H1 (cell line): ENCODE data around the gene FMO5. TPM values are rescaled to one million over a fixed set of nuclear protein-coding genes. Genes with fewer than 3 reads are reported as not detected.

Source experiments
- CTCF ChIA-PET: fragments of 300-600 bp; sonication (Branson Sonifier 250); formaldehyde crosslinking; loops from one replicate; lab custom pipeline; 2021; ENCODE audit not compliant: partially characterized antibody; lab: Charles Lee
- POLR2A ChIA-PET: fragments of 300-600 bp; sonication (Branson Sonifier 250); formaldehyde crosslinking; loops from one replicate; lab custom pipeline; 2021; ENCODE audit warnings: inconsistent platforms; ENCODE audit not compliant: partially characterized antibody; lab: Charles Lee
- DNase-seq, 2 experiments: peaks; one replicate each; pipeline versions ENCODE4 v3.0.0 to v3.0.0-alpha.2; 2010 to 2022; ENCODE audit warnings: low spot score in 2 of 2, low read depth in 1 of 2, mixed read lengths in 1 of 2
- FAIRE-seq: peaks from 2 replicates; lab custom pipeline; 2011; peaks lifted over from hg19 to GRCh38; lab: Jason Lieb, UNC
- H2AFZ ChIP-seq: 2 replicates; pipeline ENCODE4 v1.8.1; 2012; ENCODE audit warnings: low read length, inconsistent platforms
- H2AK5ac ChIP-seq: 2 replicates; pipeline ENCODE4 v1.6.1; 2013; ENCODE audit warnings: low read depth, low read length
- H2BK120ac ChIP-seq: replicated peaks from 2 replicates; pipeline ENCODE3; 2013; ENCODE audit warnings: low read depth, low read length, inconsistent platforms
- H2BK12ac ChIP-seq: 2 replicates; pipeline ENCODE4 v1.6.1; 2013; ENCODE audit warnings: low read depth, low read length
- H2BK15ac ChIP-seq: 2 replicates; pipeline ENCODE4 v1.6.1; 2013; ENCODE audit warnings: low read length
- H2BK20ac ChIP-seq: 2 replicates; pipeline ENCODE4 v1.6.1; 2013; ENCODE audit warnings: low read length
- H2BK5ac ChIP-seq: 2 replicates; pipeline ENCODE4 v1.6.1; 2013; ENCODE audit warnings: low read depth, low read length
- H3K14ac ChIP-seq: 2 replicates; pipeline ENCODE4 v1.6.1; 2013; ENCODE audit warnings: inconsistent platforms; ENCODE audit not compliant: insufficient read length
- H3K18ac ChIP-seq: 2 replicates; pipeline ENCODE4 v1.6.1; 2013; ENCODE audit warnings: low read length; ENCODE audit errors: extremely low read depth
- H3K23ac ChIP-seq: 2 replicates; pipeline ENCODE4 v1.6.1; 2013; ENCODE audit warnings: inconsistent platforms; ENCODE audit not compliant: insufficient read length
- H3K23me2 ChIP-seq: 2 replicates; pipeline ENCODE4 v1.6.1; 2013; ENCODE audit warnings: low read depth, low read length
- H3K27ac ChIP-seq: 2 replicates; pipeline ENCODE4 v1.6.1; 2011; ENCODE audit warnings: low read depth, low read length, inconsistent platforms
- H3K27me3 ChIP-seq, 4 experiments: replicated peaks in 1 of 4; 1 replicate in 1 of 4; 2 replicates in 3 of 4; pipeline versions ENCODE4 v1.6.1 to v1.8.1; 2011 to 2013; ENCODE audit warnings: low read length in 3 of 4, mild to moderate bottlenecking in 3 of 4, inconsistent platforms in 2 of 4, mixed read lengths in 2 of 4, moderate library complexity in 1 of 4; ENCODE audit not compliant: control insufficient read depth in 3 of 4, insufficient read depth in 3 of 4; ENCODE audit errors: extremely low read depth in 1 of 4
- H3K36me3 ChIP-seq, 4 experiments: 2 replicates each; pipeline versions ENCODE4 v1.6.1 to v1.8.1; 2011 to 2013; ENCODE audit warnings: mild to moderate bottlenecking in 4 of 4, low read length in 3 of 4, moderate library complexity in 2 of 4, control low read depth in 1 of 4, inconsistent platforms in 1 of 4; ENCODE audit not compliant: insufficient read depth in 4 of 4, control insufficient read depth in 2 of 4
- H3K4ac ChIP-seq: replicated peaks from 2 replicates; pipeline ENCODE3; 2013; ENCODE audit warnings: low read length, low read depth, mixed read lengths, inconsistent platforms; ENCODE audit not compliant: insufficient read length
- H3K4me1 ChIP-seq, 4 experiments: replicated peaks in 1 of 4; 1 replicate in 1 of 4; 2 replicates in 3 of 4; pipeline versions ENCODE4 v1.6.1 to v1.8.1; 2011 to 2013; ENCODE audit warnings: low read length in 3 of 4, inconsistent platforms in 2 of 4, mixed read lengths in 1 of 4; ENCODE audit not compliant: insufficient read depth in 4 of 4, control insufficient read depth in 3 of 4
- H3K4me2 ChIP-seq, 2 experiments: 2 replicates each; pipeline versions ENCODE4 v1.6.1 to v1.8.1; 2011 to 2013; ENCODE audit warnings: low read depth in 2 of 2, low read length in 2 of 2, control low read depth in 1 of 2, inconsistent platforms in 1 of 2, mild to moderate bottlenecking in 1 of 2; ENCODE audit not compliant: insufficient read depth in 1 of 2
- H3K4me3 ChIP-seq, 4 experiments: fragments of 200-600, 300-600 bp in 1 of 4; sonication (generic), shearing (Covaris generic), sonication (Bioruptor Twin) in 1 of 4; 2 replicates each; pipeline versions ENCODE4 v1.5.1 to v1.8.1; 2011 to 2016; ENCODE audit warnings: low read length in 4 of 4, low read depth in 3 of 4, control low read depth in 2 of 4, inconsistent platforms in 2 of 4, mild to moderate bottlenecking in 2 of 4, mixed read lengths in 1 of 4, moderate library complexity in 1 of 4; ENCODE audit not compliant: insufficient read depth in 2 of 4; ENCODE audit errors: extremely low read depth in 1 of 4
- H3K56ac ChIP-seq: replicated peaks from 2 replicates; pipeline ENCODE3; 2013; ENCODE audit warnings: low read depth, mild to moderate bottlenecking, mixed read lengths, low read length, inconsistent platforms; ENCODE audit not compliant: insufficient read length
- H3K79me1 ChIP-seq: 2 replicates; pipeline ENCODE4 v1.6.1; 2013; ENCODE audit warnings: low read depth, low read length, control low read depth
- H3K79me2 ChIP-seq, 2 experiments: 2 replicates each; pipeline versions ENCODE4 v1.6.1 to v1.8.1; 2012 to 2013; ENCODE audit warnings: low read length in 2 of 2, mild to moderate bottlenecking in 2 of 2, inconsistent platforms in 1 of 2; ENCODE audit not compliant: insufficient read depth in 2 of 2, control insufficient read depth in 1 of 2
- H3K9ac ChIP-seq, 4 experiments: replicated peaks in 1 of 4; 1 replicate in 1 of 4; 2 replicates in 3 of 4; pipeline versions ENCODE4 v1.6.1 to v1.8.1; 2011 to 2013; ENCODE audit warnings: low read depth in 3 of 4, low read length in 3 of 4, control low read depth in 2 of 4, mild to moderate bottlenecking in 2 of 4, moderate library complexity in 2 of 4, inconsistent platforms in 1 of 4; ENCODE audit errors: extremely low read depth in 1 of 4
- H3K9me3 ChIP-seq, 2 experiments: 2 replicates each; pipeline versions ENCODE4 v1.6.1 to v1.8.1; 2012 to 2013; ENCODE audit warnings: mild to moderate bottlenecking in 2 of 2, moderate library complexity in 2 of 2, control low read depth in 1 of 2, inconsistent platforms in 1 of 2, low read depth in 1 of 2, low read length in 1 of 2, mixed read lengths in 1 of 2; ENCODE audit not compliant: insufficient read depth in 2 of 2
- H4K20me1 ChIP-seq, 2 experiments: replicated peaks in 1 of 2; 2 replicates each; pipeline versions ENCODE3 to v1.8.1; 2011 to 2013; ENCODE audit warnings: inconsistent platforms in 2 of 2, low read length in 2 of 2, mild to moderate bottlenecking in 1 of 2; ENCODE audit not compliant: insufficient read depth in 2 of 2, control insufficient read depth in 1 of 2
- H4K5ac ChIP-seq: 2 replicates; pipeline ENCODE4 v1.6.1; 2013; ENCODE audit warnings: low read length, low read depth, mixed read lengths, inconsistent platforms; ENCODE audit not compliant: insufficient read length
- H4K8ac ChIP-seq: 2 replicates; pipeline ENCODE4 v1.8.0; 2013; ENCODE audit warnings: mild to moderate bottlenecking, moderate library complexity, low read length, inconsistent platforms; ENCODE audit not compliant: insufficient read depth; ENCODE audit errors: extremely low read depth
- H4K91ac ChIP-seq: replicated peaks from 2 replicates; pipeline ENCODE3; 2013; ENCODE audit warnings: low read length, mixed read lengths, inconsistent platforms; ENCODE audit not compliant: insufficient read length
- ASH2L ChIP-seq: fragments of 200-600, 300-600 bp; sonication (generic); IDR thresholded peaks from one replicate; pipeline ENCODE4 v1.7.1; 2017; ENCODE audit warnings: low read length
- CBX5 ChIP-seq: fragments of 300-800, 300-1000 bp; sonication (generic); IDR thresholded peaks from 2 replicates; pipeline ENCODE4 v1.7.1; 2016; ENCODE audit warnings: antibody characterized with exemption, low read length, low read depth
- CTCF ChIP-seq, 3 experiments: IDR thresholded peaks; 1 replicate in 2 of 3; 2 replicates in 1 of 3; pipeline versions ENCODE4 v1.5.1 to v1.6.1; 2011; ENCODE audit warnings: low read length in 3 of 3, mild to moderate bottlenecking in 3 of 3, inconsistent platforms in 2 of 3, low read depth in 1 of 3, moderate library complexity in 1 of 3; ENCODE audit not compliant: insufficient read depth in 1 of 3; ENCODE audit errors: control extremely low read depth in 1 of 3
- KDM1A ChIP-seq: fragments of 200-600, 300-600 bp; sonication (generic); IDR thresholded peaks from 2 replicates; pipeline ENCODE4 v1.7.1; 2016; ENCODE audit warnings: mild to moderate bottlenecking, low read length, borderline replicate concordance
- RAD21 ChIP-seq, 2 experiments: IDR thresholded peaks in 1 of 2; conservative IDR thresholded peaks in 1 of 2; 2 replicates each; pipeline ENCODE4 v1.6.1; 2011; ENCODE audit warnings: low read depth in 2 of 2, low read length in 2 of 2, improper control_type of control experiment in 1 of 2, inconsistent platforms in 1 of 2, mild to moderate bottlenecking in 1 of 2, moderate library complexity in 1 of 2
- WGBS, 2 experiments: shearing (Covaris generic) in 1 of 2; methylation state at CpG; one replicate each; pipeline versions ENCODE4 v1.1.6 to v1.1.7; 2013 to 2015; ENCODE audit warnings: low lambda C conversion rate in 2 of 2, mixed read lengths in 2 of 2, inconsistent platforms in 1 of 2, low coverage in 1 of 2, missing lambda C conversion rate in 1 of 2; ENCODE audit not compliant: insufficient replicate concordance in 2 of 2, insufficient coverage in 1 of 2, insufficient read length in 1 of 2; ENCODE audit errors: extremely low coverage in 1 of 2, missing lambda C conversion rate in 1 of 2; 5-methylcytosine and 5-hydroxymethylcytosine counted together
- polyA plus RNA-seq, 7 experiments: library from polyadenylated mRNA; depleted of rRNA in 3 of 7; stranded (reverse) in 5 of 7; unstranded in 2 of 7; fragments of >200 nt in 5 of 7; fragments of 200-250 nt in 2 of 7; gene quantifications; 1 replicate in 5 of 7; 2 replicates in 1 of 7; 4 replicates in 1 of 7; pipeline versions ENCODE4 v1.2.1 to v1.2.3, GENCODE V29; 2011 to 2013; ENCODE audit warnings: missing spikeins in 2 of 7, mixed read lengths in 2 of 7
- total RNA-seq: library from RNA; stranded (reverse); fragmentation: NEBNext Ultra II Directional; extraction: Animal tissue kit (Norgen Biotek cat#: 25700); gene quantifications from 2 replicates; pipeline ENCODE4 v1.2.1, GENCODE V29; 2021

The FMO5 gene
- total and polyA plus RNA-seq, 2 of the 8 experiments (the other 6 are each of a cell fraction or from before 2014, with no cell fraction given), result 0.27 to 0.34 TPM

- H2AFZ ChIP-seq, result peak overlapping the region; percentile 81
- H3K18ac ChIP-seq, result no peak overlapping the region
- FAIRE-seq, result no peak
Observed at GRCh38 chr1:147243228-147243685, 18.1 kb upstream of the FMO5 start.

More at GRCh38 chr1:147243228-147243685, 18.1 kb upstream of the FMO5 start:
- Histone ChIP-seq H3K9me3 (no peaks in the 10 kb centered on the region), H3K4me2 (peak overlapping the region; percentile 63 to 70), H3K23me2 (peaks cover 4% of the 10 kb centered on the region; the same call in 1 of the 2 replicates), H2BK5ac (peak overlapping the region; percentile 48; the same call in 1 of the 2 replicates), H3K27me3 (no peaks in the 10 kb centered on the region), H3K27ac (peak overlapping the region; percentile 76; the same call in 1 of the 2 replicates), H2BK20ac (no peak overlapping the region), H3K4ac (peak overlapping the region; percentile 79), H3K4me3 (peak overlapping the region; percentile 53 to 98 (median 85)), H3K9ac (peak overlapping the region; percentile 46 to 86 (median 65); a peak in 6 of 7 replicates), H4K20me1 (peaks cover 0 to 7% of the 10 kb centered on the region in 2 experiments), H3K23ac (no peak overlapping the region), H2BK15ac (no peak overlapping the region), H3K14ac (no peak overlapping the region), H4K5ac (peak overlapping the region; percentile 6), H4K91ac (no peak overlapping the region), H3K79me1 (peaks cover 4% of the 10 kb centered on the region; the same call in 1 of the 2 replicates), H2BK12ac (no peak overlapping the region), H3K36me3 (no peaks in the 10 kb centered on the region), H3K4me1 (peaks cover 0 to 18% (median 2%) of the 10 kb centered on the region in 4 experiments; a peak in 4 of 7 replicates), H4K8ac (no peak overlapping the region; the same call in 1 of the 2 replicates), H3K56ac (no peak overlapping the region), H2BK120ac (peak overlapping the region; percentile 90), H3K79me2 (peaks cover 14 to 52% of the 10 kb centered on the region in 2 experiments), H2AK5ac (no peak overlapping the region)
- TF ChIP-seq KDM1A (peak; percentile 61; the same call in 1 of the 2 replicates), CBX5 (no peak), ASH2L (peak; percentile 53), RAD21 (IDR thresholded peaks at IDR 0.05 in 1 of 2, conservative IDR thresholded peaks at IDR 0.05 in 1 of 2; ENCODE audit: low read depth in 2 of 2, low read length in 2 of 2) (no peak), CTCF (IDR thresholded peaks at IDR 0.05; ENCODE audit: control extremely low read depth in 1 of 3, insufficient read depth in 1 of 3, low read depth in 1 of 3, low read length in 3 of 3) (peak in 1 of 3 experiments; percentile 6; a peak in 1 of 4 replicates)
- CTCF ChIA-PET, result interaction anchor here (0.7 to 1.9 kb wide), 11 partner anchors 11 to 109 kb away, joined by 3 to 10 read pairs (median 4); partner anchors contain the start of gene FMO5
- DNase-seq, result no peak
- 1% methylated on average over 29 of the region's 30 CpGs; no CpG with 5 or more reads in 1 of the 2 experiments for WGBS, 2 experiments
- POLR2A ChIA-PET, result interaction anchor here (0.8 to 3.9 kb wide), 6 partner anchors 70 to 193 kb away, joined by 3 to 48 read pairs (median 4); partner anchors contain the start of gene PRKAB2
